ENCODE measurements around the gene BTN2A1. TPM values are rescaled to one million over a fixed set of nuclear protein-coding genes. Genes with fewer than 3 reads are reported as not detected.

BTN2A1 gene
- total and polyA plus RNA-seq, 2 of the 13 experiments (the other 11 are each of a cell fraction or from before 2014, with no cell fraction given) = 16.4 to 30.4 TPM

DNA sequence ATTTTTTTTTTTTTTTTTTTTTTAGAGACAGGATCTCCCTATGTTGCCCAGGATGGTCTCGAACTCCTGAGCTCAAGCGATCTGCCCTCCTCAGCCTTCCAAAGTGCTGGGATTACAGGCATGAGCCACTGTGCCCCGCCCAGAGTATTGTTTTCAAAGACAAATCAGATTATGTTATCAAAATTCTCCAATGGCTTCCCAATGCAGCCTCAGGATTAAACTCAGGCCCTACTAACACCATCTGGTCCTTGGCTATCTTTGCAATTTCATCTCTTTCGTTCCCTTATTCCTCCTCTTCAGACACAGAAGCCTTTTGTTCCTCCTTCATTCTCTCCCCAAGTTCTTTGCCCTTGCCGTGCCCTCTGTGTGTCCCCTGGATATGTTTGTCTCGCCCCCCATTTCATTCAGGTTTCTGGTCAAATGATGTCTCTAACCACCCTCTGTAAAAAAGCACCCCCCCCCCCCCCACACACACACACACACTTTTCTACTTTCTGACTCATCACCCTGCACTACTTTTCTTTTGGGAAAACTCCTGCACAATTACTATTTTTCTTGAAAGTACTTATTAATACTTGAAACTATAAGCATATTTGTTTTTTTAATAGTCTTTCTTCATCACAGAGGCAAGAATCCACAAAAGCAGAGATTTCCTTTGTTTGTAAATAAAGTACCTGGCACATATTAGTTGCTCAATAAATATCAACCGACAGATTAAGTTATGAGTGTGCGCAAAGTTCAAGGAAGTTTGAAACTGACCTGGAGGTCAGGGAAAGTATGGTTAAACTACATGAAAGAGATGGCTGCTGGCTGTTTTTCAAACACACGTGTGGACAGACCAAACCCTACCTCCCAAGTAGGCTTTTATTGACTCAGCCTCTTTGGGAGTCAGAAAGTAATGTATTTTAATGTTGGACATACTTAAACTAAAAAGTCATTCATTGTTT lies 59.0 kb downstream of the BTN2A1 start (continued):
- TF ChIP-seq ZNF350 (CRISPR knock-in tag; IDR thresholded peaks at IDR 0.05; ENCODE audit: borderline replicate concordance, low read depth) (no peak), ZBTB4 (CRISPR knock-in tag; IDR thresholded peaks at IDR 0.05; ENCODE audit: borderline replicate concordance) (no peak), ZNF205 (CRISPR knock-in tag; IDR thresholded peaks at IDR 0.05) (no peak), MIER3 (CRISPR knock-in tag; IDR thresholded peaks at IDR 0.05; ENCODE audit: borderline replicate concordance) (peak; percentile 32; the same call in 1 of the 2 replicates), SCMH1 (CRISPR knock-in tag; IDR thresholded peaks at IDR 0.05; ENCODE audit: borderline replicate concordance) (no peak), POLR2A (IDR thresholded peaks at IDR 0.05; ENCODE audit: insufficient read depth in 1 of 2, low read depth in 2 of 2, low read length in 2 of 2) (no peak), REST (IDR thresholded peaks at IDR 0.05; ENCODE audit: borderline replicate concordance in 1 of 2, low read depth in 1 of 2, low read length in 2 of 2) (no peak), SYNCRIP (IDR thresholded peaks at IDR 0.05; ENCODE audit: insufficient read depth, low read depth, low read length) (no peak), ZNF101 (CRISPR knock-in tag; IDR thresholded peaks at IDR 0.05; ENCODE audit: borderline replicate concordance, low read depth) (no peak), ZBTB10 (CRISPR knock-in tag; IDR thresholded peaks at IDR 0.05; ENCODE audit: borderline replicate concordance) (no peak), ZNF143 (CRISPR knock-in tag; IDR thresholded peaks at IDR 0.05) (no peak), MEF2D (CRISPR knock-in tag; IDR thresholded peaks at IDR 0.05) (no peak), CHCHD3 (CRISPR knock-in tag; IDR thresholded peaks at IDR 0.05) (no peak), FOXA1 (IDR thresholded peaks at IDR 0.05) (no peak), FOXA1 (CRISPR knock-in tag; IDR thresholded peaks at IDR 0.05) (no peak), ZNF567 (CRISPR knock-in tag; IDR thresholded peaks at IDR 0.05; ENCODE audit: borderline replicate concordance) (no peak), ZNF768 (CRISPR knock-in tag; IDR thresholded peaks at IDR 0.05) (no peak)
- TF ChIP-seq, protein P1, sequence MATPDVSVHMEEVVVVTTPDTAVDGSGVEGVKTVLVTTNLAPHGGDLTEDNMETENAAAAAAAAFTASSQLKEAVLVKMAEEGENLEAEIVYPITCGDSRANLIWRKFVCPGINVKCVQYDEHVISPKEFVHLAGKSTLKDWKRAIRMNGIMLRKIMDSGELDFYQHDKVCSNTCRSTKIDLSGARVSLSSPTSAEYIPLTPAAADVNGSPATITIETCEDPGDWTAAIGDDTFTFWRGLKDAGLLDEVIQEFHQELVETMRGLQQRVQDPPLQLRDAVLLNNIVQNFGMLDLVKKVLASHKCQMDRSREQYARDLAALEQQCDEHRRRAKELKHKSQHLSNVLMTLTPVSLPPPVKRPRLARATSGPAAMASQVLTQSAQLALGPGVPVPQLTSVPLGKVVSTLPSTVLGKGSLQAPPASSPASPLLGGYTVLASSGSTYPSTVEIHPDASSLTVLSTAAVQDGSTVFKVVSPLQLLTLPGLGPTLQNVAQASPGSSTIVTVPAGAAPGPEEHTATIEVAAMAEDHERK (CRISPR knock-in tag; IDR thresholded peaks at IDR 0.05; ENCODE audit: low read depth) = no peak
